Activated CD4-positive, alpha-beta memory T cell treated with anti-CD3 and anti-CD28 coated beads for 36 hours (primary cell): ENCODE results near the gene SAG. TPM values are rescaled to one million over a fixed set of nuclear protein-coding genes. Genes with fewer than 3 reads are reported as not detected.

Experiments used
- CTCF ChIA-PET: fragments of 350-600 bp; sonication (Branson Sonifier 250); formaldehyde crosslinking; loops from one replicate; lab custom pipeline; 2021; ENCODE audit warnings: antibody characterized with exemption, inconsistent platforms; lab: Charles Lee
- POLR2A ChIA-PET: fragments of 350-600 bp; sonication (Branson Sonifier 250); formaldehyde crosslinking; loops from one replicate; lab custom pipeline; 2021; ENCODE audit warnings: antibody characterized with exemption; lab: Charles Lee
- DNase-seq: peaks from one replicate; pipeline ENCODE4 v3.0.0-alpha.2; 2020
- H3K27ac Mint-ChIP-seq: one replicate; pipeline ENCODE4 v1.8.0; 2021; ENCODE audit warnings: mixed read lengths
- H3K27me3 Mint-ChIP-seq: one replicate; pipeline ENCODE4 v1.8.0; 2021; ENCODE audit warnings: mixed read lengths
- H3K36me3 Mint-ChIP-seq: one replicate; pipeline ENCODE4 v1.8.0; 2021; ENCODE audit warnings: mixed read lengths
- H3K4me1 Mint-ChIP-seq: one replicate; pipeline ENCODE4 v1.8.0; 2021; ENCODE audit warnings: low read depth, mixed read lengths
- H3K4me3 Mint-ChIP-seq: one replicate; pipeline ENCODE4 v1.8.0; 2021; ENCODE audit warnings: mild to moderate bottlenecking, mixed read lengths
- H3K9me3 Mint-ChIP-seq: one replicate; pipeline ENCODE4 v1.8.0; 2021; ENCODE audit warnings: mixed read lengths
- intact Hi-C: fragments of 100-400 bp; cut with micrococcal nuclease; formaldehyde crosslinking; loops from one replicate; pipeline ENCODE4 v1.15.1; 2023
- total RNA-seq, 2 experiments: library from RNA; stranded (reverse); gene quantifications; one replicate each; pipeline ENCODE4 v1.2.3, GENCODE V29; 2021

Gene SAG
- total RNA-seq, 2 experiments from 2014 or later, result 0.27 to 1.3 TPM

DNA sequence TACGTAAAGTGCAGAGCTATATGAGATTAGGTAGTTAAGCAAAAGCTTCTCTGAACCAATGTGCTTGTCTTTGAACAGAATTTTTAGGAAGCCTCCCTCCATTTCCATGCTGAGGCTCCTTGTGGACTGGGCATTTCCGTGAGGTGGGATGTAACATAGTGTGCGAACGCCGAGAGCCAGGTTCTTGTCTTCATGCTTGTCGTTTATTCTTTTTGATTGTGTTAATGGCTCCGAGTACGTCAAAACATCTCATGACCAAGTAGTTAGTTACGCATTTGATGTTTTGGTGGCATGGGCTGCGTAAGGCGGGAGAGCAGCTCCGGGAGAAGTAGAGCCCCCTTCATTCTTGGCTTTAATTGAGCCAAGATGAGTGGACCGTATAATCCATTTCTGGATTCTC, 79.6 kb downstream of the SAG start:
- no peak overlapping the region for H3K27ac Mint-ChIP-seq
- no peaks in the 10 kb centered on the region for H3K9me3 Mint-ChIP-seq
- no peak overlapping the region for H3K4me3 Mint-ChIP-seq
- H3K27me3 Mint-ChIP-seq, result no peaks in the 10 kb centered on the region
- CTCF ChIA-PET, result interaction anchor here (1.7 kb wide), 1 partner anchor 56 kb away, joined by 4 read pairs; no protein-coding TSS in a partner anchor
- DNase-seq, result no peak
- H3K36me3 Mint-ChIP-seq, result peaks cover 6% of the 10 kb centered on the region
- peaks cover 43% of the 10 kb centered on the region for H3K4me1 Mint-ChIP-seq
- POLR2A ChIA-PET, result no interaction called here
- intact Hi-C loops, result no loop called here

DNA sequence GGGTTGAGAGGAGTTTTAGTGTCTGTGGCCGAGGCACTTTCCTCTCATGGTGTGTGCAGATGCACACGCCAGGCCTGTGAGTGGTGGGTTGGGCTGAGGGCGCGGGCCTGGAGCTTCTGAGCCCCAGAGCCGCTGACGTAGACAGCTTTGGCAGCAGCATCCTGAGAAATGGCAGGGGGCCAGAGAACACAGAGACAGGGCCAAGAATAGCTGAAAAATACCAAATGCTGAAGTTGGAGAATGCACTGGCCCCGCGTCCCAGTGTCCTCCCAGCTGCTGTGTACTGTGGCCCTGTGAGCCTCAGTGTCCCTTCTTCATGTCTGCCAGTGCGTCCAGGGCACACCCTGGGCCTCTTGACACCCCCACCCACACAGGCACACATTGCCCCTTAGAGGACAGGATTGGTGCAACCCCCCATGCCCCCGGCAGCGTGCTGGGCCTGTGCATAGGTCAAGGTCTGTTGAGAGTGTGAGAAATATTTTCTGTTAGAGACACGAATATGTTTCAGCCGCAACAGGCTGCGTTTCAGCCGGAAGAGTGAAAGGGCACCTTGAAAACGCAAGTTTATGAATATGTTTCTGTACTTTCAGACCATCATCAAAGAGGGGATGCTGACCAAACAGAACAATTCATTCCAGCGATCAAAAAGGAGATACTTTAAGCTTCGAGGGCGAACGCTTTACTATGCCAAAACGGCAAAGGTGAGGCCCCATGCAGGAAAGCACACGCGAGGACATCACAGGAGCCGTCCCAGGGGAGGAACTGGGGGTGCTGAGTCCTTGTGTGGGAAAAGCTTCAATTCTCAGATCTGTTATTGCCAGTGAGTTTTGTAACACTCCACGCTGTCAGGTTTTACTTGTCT, 80.3 kb downstream of the SAG start:
- Mint-ChIP-seq H3K4me1 (peaks cover 36% of the 10 kb centered on the region), H3K36me3 (peaks cover 6% of the 10 kb centered on the region), H3K27ac (no peak overlapping the region), H3K9me3 (no peaks in the 10 kb centered on the region), H3K4me3 (no peak overlapping the region), H3K27me3 (no peaks in the 10 kb centered on the region)
- intact Hi-C loops, result no loop called here
- ChIA-PET POLR2A (no interaction called here), CTCF (interaction anchor here (1.7 kb wide), 1 partner anchor 55 kb away, joined by 4 read pairs; no protein-coding TSS in a partner anchor)
- DNase-seq, result no peak

DNA sequence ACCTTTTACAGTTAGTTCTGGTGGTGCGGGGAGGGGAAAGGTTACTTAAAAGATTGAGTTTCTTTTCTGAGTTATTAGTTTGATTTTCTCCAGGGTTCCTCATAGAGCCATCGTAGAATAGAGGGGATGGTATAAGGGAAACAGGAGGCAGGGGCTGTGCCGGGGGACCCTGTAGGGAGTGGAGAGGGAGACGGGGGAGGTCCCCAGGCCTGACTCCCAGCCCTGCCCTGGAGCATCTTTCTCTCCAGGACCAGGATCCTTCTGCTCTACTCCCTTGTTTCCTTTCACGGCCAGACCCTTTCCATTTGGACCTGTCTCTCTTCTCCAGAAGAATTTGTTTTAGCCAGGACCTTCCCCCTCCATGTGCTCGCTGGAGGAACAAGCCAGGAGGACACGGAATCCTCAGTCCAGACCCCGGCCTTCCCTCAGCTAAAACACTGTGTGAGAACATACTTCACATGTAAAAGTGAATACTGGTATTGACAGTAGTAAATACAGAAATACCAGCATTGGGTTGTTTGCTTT, 82.0 kb downstream of the SAG start:
- Mint-ChIP-seq H3K9me3 (no peaks in the 10 kb centered on the region), H3K4me3 (no peak overlapping the region), H3K36me3 (peaks cover 7% of the 10 kb centered on the region), H3K27ac (no peak overlapping the region), H3K4me1 (peaks cover 26% of the 10 kb centered on the region), H3K27me3 (no peaks in the 10 kb centered on the region)
- intact Hi-C loops, result no loop called here
- POLR2A ChIA-PET, result no interaction called here
- DNase-seq, result no peak
- CTCF ChIA-PET, result no interaction called here

DNA sequence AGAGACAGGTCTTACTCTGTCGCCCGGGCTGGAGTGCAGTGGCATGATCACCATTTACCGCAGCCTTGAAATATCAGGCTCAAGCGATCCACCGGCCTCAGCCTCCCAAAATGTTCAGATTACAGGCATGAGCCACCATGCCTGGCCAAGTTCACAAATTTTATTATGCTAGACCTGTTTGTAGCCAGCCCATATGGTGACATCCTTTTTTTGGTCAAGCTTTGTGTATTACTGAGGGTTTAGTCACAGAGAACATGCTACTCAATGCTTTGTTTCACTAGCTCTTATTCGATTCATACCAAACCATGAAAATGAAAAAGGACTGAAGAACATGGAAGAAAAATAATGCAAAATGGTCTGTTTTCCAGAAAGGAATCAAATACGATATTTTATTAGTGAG, 88.1 kb downstream of the SAG start:
- no peak for DNase-seq
- Mint-ChIP-seq H3K27ac (no peak overlapping the region), H3K9me3 (no peaks in the 10 kb centered on the region), H3K27me3 (no peaks in the 10 kb centered on the region), H3K4me3 (no peak overlapping the region), H3K4me1 (peaks cover 23% of the 10 kb centered on the region), H3K36me3 (peaks cover 4% of the 10 kb centered on the region)
- intact Hi-C loops, result no loop called here
- ChIA-PET CTCF (interaction anchor here (1.1 kb wide), 1 partner anchor 44 kb away, joined by 3 read pairs; no protein-coding TSS in a partner anchor), POLR2A (no interaction called here)

Other genes starting within 250 kb of the SAG start
- 10 to 100 TPM; 52.4 to 54.9 TPM for gene INPP5D, start 247.5 kb upstream of the SAG start, total RNA-seq
- gene ATG16L1, start 56.1 kb upstream of the SAG start, total RNA-seq, result 10 to 100 TPM; 27.0 to 30.5 TPM
- 10 to 100 TPM; 44.2 to 46.4 TPM for gene DGKD, start 46.7 kb downstream of the SAG start, total RNA-seq